Omental fat pad (tissue), 4 donors: ENCODE results near the gene BNC1. TPM values are rescaled to one million over a fixed set of nuclear protein-coding genes. Genes with fewer than 3 reads are reported as not detected.

Source experiments
- ATAC-seq: fragments of 150-250 bp; one replicate; pipeline ENCODE4 v1.9.1; 2016; ENCODE audit warnings: mild to moderate bottlenecking, moderate library complexity; ENCODE audit not compliant: low FRiP score
- DNase-seq: peaks from one replicate; pipeline ENCODE4 v3.0.0-alpha.2; 2019; ENCODE audit warnings: low spot score
- CTCF ChIP-seq, 3 donors: fragments of 450-650 bp; IDR thresholded peaks; one replicate each; pipeline ENCODE4 v1.5.1; 2016 to 2017; ENCODE audit warnings: antibody characterized with exemption in 3 of 3, mild to moderate bottlenecking in 3 of 3, moderate library complexity in 2 of 3
- total RNA-seq, 4 donors: library from RNA; depleted of rRNA; stranded (reverse); fragments of >200 nt; gene quantifications; one replicate each; pipeline ENCODE4 v1.1.0, GENCODE V29; 2016

BNC1 gene
- total RNA-seq, 4 donors from 2014 or later = 1.1 to 73.0 (median 35.6) TPM

- DNase-seq (no peak), ATAC-seq (no peak)
- no peak for TF ChIP-seq CTCF (IDR thresholded peaks at IDR 0.05)
Measured at GRCh38 chr15:83300826-83301225, 16.4 kb upstream of the BNC1 start.

GRCh38 chr15:83299462-83299861, 15.0 kb upstream of the BNC1 start:
- no peak for TF ChIP-seq CTCF (IDR thresholded peaks at IDR 0.05)
- ATAC-seq (no peak), DNase-seq (no peak)

GRCh38 chr15:83295417-83295816, 11.0 kb upstream of the BNC1 start:
- peak; percentile 51 for ATAC-seq
- no peak for DNase-seq
- TF ChIP-seq CTCF (IDR thresholded peaks at IDR 0.05) = no peak

- DNase-seq (no peak), ATAC-seq (no peak)
- no peak for TF ChIP-seq CTCF (IDR thresholded peaks at IDR 0.05)
Measured at GRCh38 chr15:83293201-83293600, 8.7 kb upstream of the BNC1 start.

- no peak for TF ChIP-seq CTCF (IDR thresholded peaks at IDR 0.05)
- ATAC-seq = peak; percentile 42
Measured at GRCh38 chr15:83292317-83292716, 7.9 kb upstream of the BNC1 start.

GRCh38 chr15:83290236-83290635, 5.8 kb upstream of the BNC1 start:
- no peak for TF ChIP-seq CTCF (IDR thresholded peaks at IDR 0.05)
- ATAC-seq = no peak
- DNase-seq = no peak

More at GRCh38 chr15:83292317-83292716, 7.9 kb upstream of the BNC1 start:
- DNase-seq = no peak

GRCh38 chr15:83289160-83289559, 4.7 kb upstream of the BNC1 start:
- DNase-seq = no peak
- no peak for TF ChIP-seq CTCF (IDR thresholded peaks at IDR 0.05)
- ATAC-seq = no peak
